ENCODE data around the gene ST8SIA5.

- no peak for TF ChIP-seq CTCF (IDR thresholded peaks at IDR 0.05; ENCODE audit: low read depth, low read length, poor library complexity, severe bottlenecking)
- TF ChIP-seq EZH2phosphoT487 (IDR thresholded peaks at IDR 0.05; ENCODE audit: borderline replicate concordance, low read length), result no peak
Measured at GRCh38 chr18:46696268-46696667, 60.6 kb downstream of the ST8SIA5 start.
